H1 (cell line): ENCODE data around the gene SCAPER. TPM values are rescaled to one million over a fixed set of nuclear protein-coding genes. Genes with fewer than 3 reads are reported as not detected.

Experiments used
- CTCF ChIA-PET: fragments of 300-600 bp; sonication (Branson Sonifier 250); formaldehyde crosslinking; loops from one replicate; lab custom pipeline; 2021; ENCODE audit not compliant: partially characterized antibody; lab: Charles Lee
- POLR2A ChIA-PET: fragments of 300-600 bp; sonication (Branson Sonifier 250); formaldehyde crosslinking; loops from one replicate; lab custom pipeline; 2021; ENCODE audit warnings: inconsistent platforms; ENCODE audit not compliant: partially characterized antibody; lab: Charles Lee
- DNase-seq, 2 experiments: peaks; one replicate each; pipeline versions ENCODE4 v3.0.0 to v3.0.0-alpha.2; 2010 to 2022; ENCODE audit warnings: low spot score in 2 of 2, low read depth in 1 of 2, mixed read lengths in 1 of 2
- FAIRE-seq: peaks from 2 replicates; lab custom pipeline; 2011; peaks lifted over from hg19 to GRCh38; lab: Jason Lieb, UNC
- H2AFZ ChIP-seq: 2 replicates; pipeline ENCODE4 v1.8.1; 2012; ENCODE audit warnings: low read length, inconsistent platforms
- H2AK5ac ChIP-seq: 2 replicates; pipeline ENCODE4 v1.6.1; 2013; ENCODE audit warnings: low read depth, low read length
- H2BK120ac ChIP-seq: replicated peaks from 2 replicates; pipeline ENCODE3; 2013; ENCODE audit warnings: low read depth, low read length, inconsistent platforms
- H2BK12ac ChIP-seq: 2 replicates; pipeline ENCODE4 v1.6.1; 2013; ENCODE audit warnings: low read depth, low read length
- H2BK15ac ChIP-seq: 2 replicates; pipeline ENCODE4 v1.6.1; 2013; ENCODE audit warnings: low read length
- H2BK20ac ChIP-seq: 2 replicates; pipeline ENCODE4 v1.6.1; 2013; ENCODE audit warnings: low read length
- H2BK5ac ChIP-seq: 2 replicates; pipeline ENCODE4 v1.6.1; 2013; ENCODE audit warnings: low read depth, low read length
- H3K14ac ChIP-seq: 2 replicates; pipeline ENCODE4 v1.6.1; 2013; ENCODE audit warnings: inconsistent platforms; ENCODE audit not compliant: insufficient read length
- H3K18ac ChIP-seq: 2 replicates; pipeline ENCODE4 v1.6.1; 2013; ENCODE audit warnings: low read length; ENCODE audit errors: extremely low read depth
- H3K23ac ChIP-seq: 2 replicates; pipeline ENCODE4 v1.6.1; 2013; ENCODE audit warnings: inconsistent platforms; ENCODE audit not compliant: insufficient read length
- H3K23me2 ChIP-seq: 2 replicates; pipeline ENCODE4 v1.6.1; 2013; ENCODE audit warnings: low read depth, low read length
- H3K27ac ChIP-seq: 2 replicates; pipeline ENCODE4 v1.6.1; 2011; ENCODE audit warnings: low read depth, low read length, inconsistent platforms
- H3K27me3 ChIP-seq, 4 experiments: replicated peaks in 1 of 4; 1 replicate in 1 of 4; 2 replicates in 3 of 4; pipeline versions ENCODE4 v1.6.1 to v1.8.1; 2011 to 2013; ENCODE audit warnings: low read length in 3 of 4, mild to moderate bottlenecking in 3 of 4, inconsistent platforms in 2 of 4, mixed read lengths in 2 of 4, moderate library complexity in 1 of 4; ENCODE audit not compliant: control insufficient read depth in 3 of 4, insufficient read depth in 3 of 4; ENCODE audit errors: extremely low read depth in 1 of 4
- H3K36me3 ChIP-seq, 4 experiments: 2 replicates each; pipeline versions ENCODE4 v1.6.1 to v1.8.1; 2011 to 2013; ENCODE audit warnings: mild to moderate bottlenecking in 4 of 4, low read length in 3 of 4, moderate library complexity in 2 of 4, control low read depth in 1 of 4, inconsistent platforms in 1 of 4; ENCODE audit not compliant: insufficient read depth in 4 of 4, control insufficient read depth in 2 of 4
- H3K4ac ChIP-seq: replicated peaks from 2 replicates; pipeline ENCODE3; 2013; ENCODE audit warnings: low read length, low read depth, mixed read lengths, inconsistent platforms; ENCODE audit not compliant: insufficient read length
- H3K4me1 ChIP-seq, 4 experiments: replicated peaks in 1 of 4; 1 replicate in 1 of 4; 2 replicates in 3 of 4; pipeline versions ENCODE4 v1.6.1 to v1.8.1; 2011 to 2013; ENCODE audit warnings: low read length in 3 of 4, inconsistent platforms in 2 of 4, mixed read lengths in 1 of 4; ENCODE audit not compliant: insufficient read depth in 4 of 4, control insufficient read depth in 3 of 4
- H3K4me2 ChIP-seq, 2 experiments: 2 replicates each; pipeline versions ENCODE4 v1.6.1 to v1.8.1; 2011 to 2013; ENCODE audit warnings: low read depth in 2 of 2, low read length in 2 of 2, control low read depth in 1 of 2, inconsistent platforms in 1 of 2, mild to moderate bottlenecking in 1 of 2; ENCODE audit not compliant: insufficient read depth in 1 of 2
- H3K4me3 ChIP-seq, 4 experiments: fragments of 200-600, 300-600 bp in 1 of 4; sonication (generic), shearing (Covaris generic), sonication (Bioruptor Twin) in 1 of 4; 2 replicates each; pipeline versions ENCODE4 v1.5.1 to v1.8.1; 2011 to 2016; ENCODE audit warnings: low read length in 4 of 4, low read depth in 3 of 4, control low read depth in 2 of 4, inconsistent platforms in 2 of 4, mild to moderate bottlenecking in 2 of 4, mixed read lengths in 1 of 4, moderate library complexity in 1 of 4; ENCODE audit not compliant: insufficient read depth in 2 of 4; ENCODE audit errors: extremely low read depth in 1 of 4
- H3K56ac ChIP-seq: replicated peaks from 2 replicates; pipeline ENCODE3; 2013; ENCODE audit warnings: low read depth, mild to moderate bottlenecking, mixed read lengths, low read length, inconsistent platforms; ENCODE audit not compliant: insufficient read length
- H3K79me1 ChIP-seq: 2 replicates; pipeline ENCODE4 v1.6.1; 2013; ENCODE audit warnings: low read depth, low read length, control low read depth
- H3K79me2 ChIP-seq, 2 experiments: 2 replicates each; pipeline versions ENCODE4 v1.6.1 to v1.8.1; 2012 to 2013; ENCODE audit warnings: low read length in 2 of 2, mild to moderate bottlenecking in 2 of 2, inconsistent platforms in 1 of 2; ENCODE audit not compliant: insufficient read depth in 2 of 2, control insufficient read depth in 1 of 2
- H3K9ac ChIP-seq, 4 experiments: replicated peaks in 1 of 4; 1 replicate in 1 of 4; 2 replicates in 3 of 4; pipeline versions ENCODE4 v1.6.1 to v1.8.1; 2011 to 2013; ENCODE audit warnings: low read depth in 3 of 4, low read length in 3 of 4, control low read depth in 2 of 4, mild to moderate bottlenecking in 2 of 4, moderate library complexity in 2 of 4, inconsistent platforms in 1 of 4; ENCODE audit errors: extremely low read depth in 1 of 4
- H3K9me3 ChIP-seq, 2 experiments: 2 replicates each; pipeline versions ENCODE4 v1.6.1 to v1.8.1; 2012 to 2013; ENCODE audit warnings: mild to moderate bottlenecking in 2 of 2, moderate library complexity in 2 of 2, control low read depth in 1 of 2, inconsistent platforms in 1 of 2, low read depth in 1 of 2, low read length in 1 of 2, mixed read lengths in 1 of 2; ENCODE audit not compliant: insufficient read depth in 2 of 2
- H4K20me1 ChIP-seq, 2 experiments: replicated peaks in 1 of 2; 2 replicates each; pipeline versions ENCODE3 to v1.8.1; 2011 to 2013; ENCODE audit warnings: inconsistent platforms in 2 of 2, low read length in 2 of 2, mild to moderate bottlenecking in 1 of 2; ENCODE audit not compliant: insufficient read depth in 2 of 2, control insufficient read depth in 1 of 2
- H4K5ac ChIP-seq: 2 replicates; pipeline ENCODE4 v1.6.1; 2013; ENCODE audit warnings: low read length, low read depth, mixed read lengths, inconsistent platforms; ENCODE audit not compliant: insufficient read length
- H4K8ac ChIP-seq: 2 replicates; pipeline ENCODE4 v1.8.0; 2013; ENCODE audit warnings: mild to moderate bottlenecking, moderate library complexity, low read length, inconsistent platforms; ENCODE audit not compliant: insufficient read depth; ENCODE audit errors: extremely low read depth
- H4K91ac ChIP-seq: replicated peaks from 2 replicates; pipeline ENCODE3; 2013; ENCODE audit warnings: low read length, mixed read lengths, inconsistent platforms; ENCODE audit not compliant: insufficient read length
- CBX5 ChIP-seq: fragments of 300-800, 300-1000 bp; sonication (generic); IDR thresholded peaks from 2 replicates; pipeline ENCODE4 v1.7.1; 2016; ENCODE audit warnings: antibody characterized with exemption, low read length, low read depth
- CHD1 ChIP-seq: IDR thresholded peaks from 2 replicates; pipeline ENCODE4 v1.6.1; 2012; ENCODE audit warnings: low read depth, low read length, improper control_type of control experiment
- CHD2 ChIP-seq: IDR thresholded peaks from 2 replicates; pipeline ENCODE4 v1.6.1; 2012; ENCODE audit warnings: low read length, improper control_type of control experiment
- EP300 ChIP-seq, 2 experiments: IDR thresholded peaks; 1 replicate in 1 of 2; 2 replicates in 1 of 2; pipeline ENCODE4 v1.6.1; 2011 to 2012; ENCODE audit warnings: low read depth in 2 of 2, low read length in 2 of 2, mild to moderate bottlenecking in 2 of 2, borderline replicate concordance in 1 of 2, inconsistent platforms in 1 of 2, moderate library complexity in 1 of 2
- NANOG ChIP-seq: IDR thresholded peaks from 2 replicates; pipeline ENCODE4 v1.6.1; 2011; ENCODE audit warnings: low read length, low read depth, mild to moderate bottlenecking, inconsistent platforms; ENCODE audit not compliant: insufficient read depth, poor library complexity, severe bottlenecking
- NRF1 ChIP-seq: IDR thresholded peaks from 2 replicates; pipeline ENCODE4 v1.6.1; 2011; ENCODE audit warnings: mild to moderate bottlenecking, low read depth, low read length, improper control_type of control experiment
- POU5F1 ChIP-seq: IDR thresholded peaks from 2 replicates; pipeline ENCODE4 v1.6.1; 2011; ENCODE audit warnings: low read depth, mild to moderate bottlenecking, low read length, moderate library complexity
- SAP30 ChIP-seq: fragments of 300-600 bp; sonication (generic); IDR thresholded peaks from 2 replicates; pipeline ENCODE4 v1.7.1; 2012; ENCODE audit warnings: low read length, moderate library complexity, mild to moderate bottlenecking, inconsistent platforms; ENCODE audit not compliant: insufficient read depth, insufficient replicate concordance
- SIRT6 ChIP-seq: IDR thresholded peaks from one replicate; pipeline ENCODE4 v1.7.1; 2012; ENCODE audit warnings: low read length, inconsistent platforms
- SIX5 ChIP-seq: IDR thresholded peaks from 2 replicates; pipeline ENCODE4 v1.6.1; 2011; ENCODE audit warnings: mild to moderate bottlenecking, low read depth, low read length
- TBP ChIP-seq: IDR thresholded peaks from 2 replicates; pipeline ENCODE4 v1.6.1; 2011; ENCODE audit warnings: low read depth, low read length, improper control_type of control experiment
- TCF12 ChIP-seq: IDR thresholded peaks from 2 replicates; pipeline ENCODE4 v1.6.1; 2011; ENCODE audit warnings: low read depth, mild to moderate bottlenecking, low read length
- WGBS, 2 experiments: shearing (Covaris generic) in 1 of 2; methylation state at CpG; one replicate each; pipeline versions ENCODE4 v1.1.6 to v1.1.7; 2013 to 2015; ENCODE audit warnings: low lambda C conversion rate in 2 of 2, mixed read lengths in 2 of 2, inconsistent platforms in 1 of 2, low coverage in 1 of 2, missing lambda C conversion rate in 1 of 2; ENCODE audit not compliant: insufficient replicate concordance in 2 of 2, insufficient coverage in 1 of 2, insufficient read length in 1 of 2; ENCODE audit errors: extremely low coverage in 1 of 2, missing lambda C conversion rate in 1 of 2; 5-methylcytosine and 5-hydroxymethylcytosine counted together
- polyA plus RNA-seq, 7 experiments: library from polyadenylated mRNA; depleted of rRNA in 3 of 7; stranded (reverse) in 5 of 7; unstranded in 2 of 7; fragments of >200 nt in 5 of 7; fragments of 200-250 nt in 2 of 7; gene quantifications; 1 replicate in 5 of 7; 2 replicates in 1 of 7; 4 replicates in 1 of 7; pipeline versions ENCODE4 v1.2.1 to v1.2.3, GENCODE V29; 2011 to 2013; ENCODE audit warnings: missing spikeins in 2 of 7, mixed read lengths in 2 of 7
- total RNA-seq: library from RNA; stranded (reverse); fragmentation: NEBNext Ultra II Directional; extraction: Animal tissue kit (Norgen Biotek cat#: 25700); gene quantifications from 2 replicates; pipeline ENCODE4 v1.2.1, GENCODE V29; 2021
- TF ChIP-seq, protein P1 (sequence below): IDR thresholded peaks from 2 replicates; pipeline ENCODE4 v1.6.1; 2012; ENCODE audit warnings: low read length, inconsistent platforms

The SCAPER gene
- total and polyA plus RNA-seq, 2 of the 8 experiments (the other 6 are each of a cell fraction or from before 2014, with no cell fraction given) = 1.6 to 6.8 TPM

DNA sequence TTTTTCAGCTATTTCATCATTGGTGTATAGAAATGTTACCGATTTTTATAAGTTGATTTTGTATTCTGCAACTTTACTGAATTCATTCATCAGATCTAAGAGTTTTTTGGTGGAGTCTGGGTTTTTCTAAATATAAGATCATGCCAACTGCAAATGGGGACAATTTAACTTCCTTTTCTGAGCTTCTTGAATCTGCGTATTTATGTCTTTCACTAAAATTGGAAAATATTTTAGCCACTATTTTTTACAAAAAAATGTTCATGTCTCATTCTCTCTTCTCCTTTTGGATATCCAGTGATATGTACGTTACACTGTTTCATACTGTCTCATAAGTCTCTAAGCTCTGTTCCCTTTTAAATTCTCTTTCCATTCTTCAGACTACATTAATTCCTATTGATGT, 444.8 kb downstream of the SCAPER start:
- no peaks in the 10 kb centered on the region for H3K79me1 ChIP-seq
- no peak overlapping the region for H2BK12ac ChIP-seq
- 89% methylated on average over 3 of the region's 3 CpGs; no CpG with 5 or more reads in 1 of the 2 experiments for WGBS, 2 experiments
- H3K36me3 ChIP-seq = no peaks in the 10 kb centered on the region
- H4K5ac ChIP-seq = no peak overlapping the region
- H2BK120ac ChIP-seq = no peak overlapping the region
- CTCF ChIA-PET = interaction anchor here (0.6 to 0.7 kb wide), 2 partner anchors 13 to 466 kb away, joined by 3 read pairs; no protein-coding TSS in a partner anchor
- DNase-seq (no peak), FAIRE-seq (no peak)
- no peak overlapping the region for H3K4ac ChIP-seq
- H3K18ac ChIP-seq = no peak overlapping the region
- H3K9me3 ChIP-seq = peaks cover 0 to 4% of the 10 kb centered on the region in 2 experiments; a peak in 2 of 4 replicates
- H3K9ac ChIP-seq = no peak overlapping the region
- H3K14ac ChIP-seq = no peak overlapping the region
- H3K4me1 ChIP-seq = no peaks in the 10 kb centered on the region
- no peak overlapping the region for H4K91ac ChIP-seq
- H2AK5ac ChIP-seq = no peak overlapping the region
- no peak overlapping the region for H2AFZ ChIP-seq
- no peaks in the 10 kb centered on the region for H3K23me2 ChIP-seq
- peaks cover 0 to 1% (median 0%) of the 10 kb centered on the region in 4 experiments; a peak in 1 of 7 replicates for H3K27me3 ChIP-seq
- no peak overlapping the region for H2BK20ac ChIP-seq
- H2BK5ac ChIP-seq = no peak overlapping the region
- POLR2A ChIA-PET = interaction anchor here (1.0 kb wide), 1 partner anchor 13 kb away, joined by 3 read pairs; no protein-coding TSS in a partner anchor
- H3K4me3 ChIP-seq = no peak overlapping the region
- no peak overlapping the region for H4K8ac ChIP-seq
- H3K27ac ChIP-seq = no peak overlapping the region
- no peak overlapping the region for H3K56ac ChIP-seq
- no peak overlapping the region for H2BK15ac ChIP-seq
- no peak overlapping the region for H3K23ac ChIP-seq
- H3K79me2 ChIP-seq = no peaks in the 10 kb centered on the region
- no peaks in the 10 kb centered on the region for H4K20me1 ChIP-seq
- H3K4me2 ChIP-seq = no peak overlapping the region
- TF ChIP-seq CHD2 = no peak
- no peak for TF ChIP-seq SIX5
- TF ChIP-seq SIRT6 = no peak
- TF ChIP-seq NRF1 = no peak
- no peak for TF ChIP-seq TBP
- TF ChIP-seq, protein P1, sequence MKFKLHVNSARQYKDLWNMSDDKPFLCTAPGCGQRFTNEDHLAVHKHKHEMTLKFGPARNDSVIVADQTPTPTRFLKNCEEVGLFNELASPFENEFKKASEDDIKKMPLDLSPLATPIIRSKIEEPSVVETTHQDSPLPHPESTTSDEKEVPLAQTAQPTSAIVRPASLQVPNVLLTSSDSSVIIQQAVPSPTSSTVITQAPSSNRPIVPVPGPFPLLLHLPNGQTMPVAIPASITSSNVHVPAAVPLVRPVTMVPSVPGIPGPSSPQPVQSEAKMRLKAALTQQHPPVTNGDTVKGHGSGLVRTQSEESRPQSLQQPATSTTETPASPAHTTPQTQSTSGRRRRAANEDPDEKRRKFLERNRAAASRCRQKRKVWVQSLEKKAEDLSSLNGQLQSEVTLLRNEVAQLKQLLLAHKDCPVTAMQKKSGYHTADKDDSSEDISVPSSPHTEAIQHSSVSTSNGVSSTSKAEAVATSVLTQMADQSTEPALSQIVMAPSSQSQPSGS = no peak
- no peak for TF ChIP-seq TCF12
- TF ChIP-seq CHD1 = no peak
- TF ChIP-seq POU5F1 = no peak
- TF ChIP-seq EP300 (IDR thresholded peaks at IDR 0.05; ENCODE audit: borderline replicate concordance in 1 of 2, low read depth in 2 of 2, low read length in 2 of 2) = no peak
- no peak for TF ChIP-seq SAP30
- TF ChIP-seq CBX5 = no peak
- no peak for TF ChIP-seq NANOG
